ENCODE data around the gene SQSTM1. TPM values are rescaled to one million over a fixed set of nuclear protein-coding genes. Genes with fewer than 3 reads are reported as not detected.

SQSTM1 gene
- total RNA-seq, 1 experiment from 2014 or later: 100.0 TPM

- Histone ChIP-seq H4K20me1 (ENCODE audit: insufficient read depth, low read depth, low read length) (peaks cover 12% of the 10 kb centered on the region), H3K9me3 (ENCODE audit: low read length) (no peaks in the 10 kb centered on the region), H3K9me2 (replicated peaks; ENCODE audit: insufficient read depth, low read length) (no peaks in the 10 kb centered on the region), H3K4me2 (ENCODE audit: low read depth, low read length, poor library complexity, severe bottlenecking) (no peak overlapping the region), H3K79me2 (ENCODE audit: low read length) (peaks cover 16% of the 10 kb centered on the region), H3K27ac (ENCODE audit: low read length) (no peak overlapping the region), H2AFZ (ENCODE audit: low read length) (no peak overlapping the region), H3K27me3 (ENCODE audit: low read length) (no peaks in the 10 kb centered on the region), H3K9ac (ENCODE audit: low read length) (no peak overlapping the region), H3K36me3 (ENCODE audit: insufficient read depth, low read length) (peaks cover under 1% of the 10 kb centered on the region; the same call in 1 of the 2 replicates), H3K4me1 (ENCODE audit: low read length) (peaks cover 36% of the 10 kb centered on the region), H3K4me3 (ENCODE audit: low read length) (no peak overlapping the region)
- no peak for DNase-seq
Observed at GRCh38 chr5:179817470-179817840, 3.2 kb upstream of the SQSTM1 start.

- DNase-seq: no peak
- Histone ChIP-seq H3K27me3 (ENCODE audit: low read length) (no peaks in the 10 kb centered on the region), H2AFZ (ENCODE audit: low read length) (peak overlapping the region; percentile 89; the same call in 1 of the 2 replicates), H3K9me3 (ENCODE audit: low read length) (no peaks in the 10 kb centered on the region), H3K36me3 (ENCODE audit: insufficient read depth, low read length) (peaks cover 6% of the 10 kb centered on the region; the same call in 1 of the 2 replicates), H3K4me3 (ENCODE audit: low read length) (peak overlapping the region; percentile 96), H3K9me2 (replicated peaks; ENCODE audit: insufficient read depth, low read length) (no peaks in the 10 kb centered on the region), H3K27ac (ENCODE audit: low read length) (peak overlapping the region; percentile 75), H4K20me1 (ENCODE audit: insufficient read depth, low read depth, low read length) (peaks cover 19% of the 10 kb centered on the region), H3K4me2 (ENCODE audit: low read depth, low read length, poor library complexity, severe bottlenecking) (peak overlapping the region; percentile 92), H3K79me2 (ENCODE audit: low read length) (peaks cover 23% of the 10 kb centered on the region), H3K4me1 (ENCODE audit: low read length) (peaks cover 36% of the 10 kb centered on the region), H3K9ac (ENCODE audit: low read length) (peak overlapping the region; percentile 96)
Observed at GRCh38 chr5:179817890-179818745, 2.6 kb upstream of the SQSTM1 start.

GRCh38 chr5:179818746-179819295 is 1.9 kb upstream of the SQSTM1 start:
- H3K79me2 ChIP-seq (ENCODE audit: low read length): peaks cover 27% of the 10 kb centered on the region
- peak; percentile 86 for DNase-seq
- peaks cover 6% of the 10 kb centered on the region; the same call in 1 of the 2 replicates for H3K36me3 ChIP-seq (ENCODE audit: insufficient read depth, low read length)
- H3K4me1 ChIP-seq (ENCODE audit: low read length): peaks cover 36% of the 10 kb centered on the region
- peak overlapping the region; percentile 89; the same call in 1 of the 2 replicates for H2AFZ ChIP-seq (ENCODE audit: low read length)
- H4K20me1 ChIP-seq (ENCODE audit: insufficient read depth, low read depth, low read length): peaks cover 19% of the 10 kb centered on the region
- H3K4me2 ChIP-seq (ENCODE audit: low read depth, low read length, poor library complexity, severe bottlenecking): peak overlapping the region; percentile 92
- H3K4me3 ChIP-seq (ENCODE audit: low read length): peak overlapping the region; percentile 96
- H3K9me2 ChIP-seq (replicated peaks; ENCODE audit: insufficient read depth, low read length): no peaks in the 10 kb centered on the region
- H3K9me3 ChIP-seq (ENCODE audit: low read length): no peaks in the 10 kb centered on the region
- peak overlapping the region; percentile 96 for H3K9ac ChIP-seq (ENCODE audit: low read length)
- H3K27me3 ChIP-seq (ENCODE audit: low read length): no peaks in the 10 kb centered on the region
- peak overlapping the region; percentile 75 for H3K27ac ChIP-seq (ENCODE audit: low read length)

- peak; percentile 73 for DNase-seq
Observed at GRCh38 chr5:179819296-179820126, 1.2 kb upstream of the SQSTM1 start.

GRCh38 chr5:179820127-179820482 is 600 bp upstream of the SQSTM1 start:
- Histone ChIP-seq H3K27me3 (ENCODE audit: low read length) (no peaks in the 10 kb centered on the region), H3K4me1 (ENCODE audit: low read length) (peaks cover 36% of the 10 kb centered on the region), H3K9me3 (ENCODE audit: low read length) (no peaks in the 10 kb centered on the region), H3K9me2 (replicated peaks; ENCODE audit: insufficient read depth, low read length) (no peaks in the 10 kb centered on the region), H4K20me1 (ENCODE audit: insufficient read depth, low read depth, low read length) (peaks cover 19% of the 10 kb centered on the region), H3K4me3 (ENCODE audit: low read length) (peak overlapping the region; percentile 96), H3K79me2 (ENCODE audit: low read length) (peaks cover 27% of the 10 kb centered on the region), H3K27ac (ENCODE audit: low read length) (peak overlapping the region; percentile 75), H3K4me2 (ENCODE audit: low read depth, low read length, poor library complexity, severe bottlenecking) (peak overlapping the region; percentile 92), H3K9ac (ENCODE audit: low read length) (peak overlapping the region; percentile 96), H2AFZ (ENCODE audit: low read length) (no peak overlapping the region), H3K36me3 (ENCODE audit: insufficient read depth, low read length) (peaks cover 17% of the 10 kb centered on the region; the same call in 1 of the 2 replicates)
- no peak for DNase-seq

More at GRCh38 chr5:179819296-179820126, 1.2 kb upstream of the SQSTM1 start:
- Histone ChIP-seq H3K9me3 (ENCODE audit: low read length) (no peaks in the 10 kb centered on the region), H4K20me1 (ENCODE audit: insufficient read depth, low read depth, low read length) (peaks cover 19% of the 10 kb centered on the region), H3K27ac (ENCODE audit: low read length) (peak overlapping the region; percentile 75), H3K4me3 (ENCODE audit: low read length) (peak overlapping the region; percentile 96), H3K27me3 (ENCODE audit: low read length) (no peaks in the 10 kb centered on the region), H2AFZ (ENCODE audit: low read length) (peak overlapping the region; percentile 89; the same call in 1 of the 2 replicates), H3K9me2 (replicated peaks; ENCODE audit: insufficient read depth, low read length) (no peaks in the 10 kb centered on the region), H3K4me1 (ENCODE audit: low read length) (peaks cover 36% of the 10 kb centered on the region), H3K79me2 (ENCODE audit: low read length) (peaks cover 27% of the 10 kb centered on the region), H3K36me3 (ENCODE audit: insufficient read depth, low read length) (peaks cover 12% of the 10 kb centered on the region; the same call in 1 of the 2 replicates), H3K4me2 (ENCODE audit: low read depth, low read length, poor library complexity, severe bottlenecking) (peak overlapping the region; percentile 92), H3K9ac (ENCODE audit: low read length) (peak overlapping the region; percentile 96)

GRCh38 chr5:179821298-179822058 is 773 bp downstream of the SQSTM1 start:
- Histone ChIP-seq H3K9me3 (ENCODE audit: low read length) (no peaks in the 10 kb centered on the region), H2AFZ (ENCODE audit: low read length) (no peak overlapping the region), H3K36me3 (ENCODE audit: insufficient read depth, low read length) (peaks cover 19% of the 10 kb centered on the region; the same call in 1 of the 2 replicates), H4K20me1 (ENCODE audit: insufficient read depth, low read depth, low read length) (peaks cover 19% of the 10 kb centered on the region), H3K9ac (ENCODE audit: low read length) (peak overlapping the region; percentile 96), H3K27me3 (ENCODE audit: low read length) (no peaks in the 10 kb centered on the region), H3K4me1 (ENCODE audit: low read length) (peaks cover 36% of the 10 kb centered on the region), H3K4me2 (ENCODE audit: low read depth, low read length, poor library complexity, severe bottlenecking) (peak overlapping the region; percentile 92), H3K9me2 (replicated peaks; ENCODE audit: insufficient read depth, low read length) (no peaks in the 10 kb centered on the region), H3K27ac (ENCODE audit: low read length) (peak overlapping the region; percentile 65), H3K4me3 (ENCODE audit: low read length) (peak overlapping the region; percentile 96), H3K79me2 (ENCODE audit: low read length) (peaks cover 27% of the 10 kb centered on the region)
- peak; percentile 94 for DNase-seq

- H3K4me2 ChIP-seq (ENCODE audit: low read depth, low read length, poor library complexity, severe bottlenecking): peak overlapping the region; percentile 92
- H3K79me2 ChIP-seq (ENCODE audit: low read length): peaks cover 27% of the 10 kb centered on the region
- DNase-seq: no peak
- H4K20me1 ChIP-seq (ENCODE audit: insufficient read depth, low read depth, low read length): peaks cover 19% of the 10 kb centered on the region
- H3K9me3 ChIP-seq (ENCODE audit: low read length): no peaks in the 10 kb centered on the region
- H3K36me3 ChIP-seq (ENCODE audit: insufficient read depth, low read length): peaks cover 19% of the 10 kb centered on the region; the same call in 1 of the 2 replicates
- peak overlapping the region; percentile 96 for H3K4me3 ChIP-seq (ENCODE audit: low read length)
- no peaks in the 10 kb centered on the region for H3K27me3 ChIP-seq (ENCODE audit: low read length)
- no peak overlapping the region for H2AFZ ChIP-seq (ENCODE audit: low read length)
- H3K9ac ChIP-seq (ENCODE audit: low read length): peak overlapping the region; percentile 96
- peaks cover 36% of the 10 kb centered on the region for H3K4me1 ChIP-seq (ENCODE audit: low read length)
- 0 out of 2 replicates have a peak overlapping the region, but pooled peaks have one; percentile 24 for H3K27ac ChIP-seq (ENCODE audit: low read length)
- no peaks in the 10 kb centered on the region for H3K9me2 ChIP-seq (replicated peaks; ENCODE audit: insufficient read depth, low read length)
Observed at GRCh38 chr5:179822059-179822432, 1.3 kb downstream of the SQSTM1 start.
